HepG2 (cell line): ENCODE data around the gene SYTL1. TPM values are rescaled to one million over a fixed set of nuclear protein-coding genes. Genes with fewer than 3 reads are reported as not detected.

ENCODE experiments used
- ATAC-seq: fragments of 200-7000 bp; cut with Tn5 transposase; 3 replicates; pipeline ENCODE4 v1.9.1; 2020; ENCODE audit warnings: mild to moderate bottlenecking, moderate library complexity
- BruUV-seq: library from RNA; stranded (reverse); fragments of 400-500 nt; replicated peaks from 2 replicates; lab custom pipeline; 2021; lab: Mats Ljungman, UMichigan
- CTCF ChIA-PET: fragments of 300-600 bp; formaldehyde crosslinking; extraction: SDS; loops from one replicate; lab custom pipeline; 2021; ENCODE audit warnings: low total read pairs, inconsistent platforms, low intra/inter-chr PET ratio; lab: Yijun Ruan, JAX
- POLR2A ChIA-PET: fragments of 350-600 bp; sonication (Branson Sonifier 250); formaldehyde crosslinking; loops from one replicate; lab custom pipeline; 2020; ENCODE audit warnings: antibody characterized with exemption, inconsistent platforms; lab: Yijun Ruan, JAX
- DNase-seq: peaks from one replicate; pipeline ENCODE4 v3.0.0-alpha.2; 2015; ENCODE audit warnings: low spot score
- FAIRE-seq: peaks from 3 replicates; lab custom pipeline; 2011; peaks lifted over from hg19 to GRCh38; lab: Jason Lieb, UNC
- H2AFZ ChIP-seq: one replicate; pipeline ENCODE4 v1.6.1; 2011; ENCODE audit warnings: low read length, inconsistent platforms
- H3K27ac ChIP-seq: fragments of 300-600 bp; 3 replicates; pipeline ENCODE4 v1.8.0; 2011; ENCODE audit warnings: mixed run types, mild to moderate bottlenecking, mixed read lengths, low read length, inconsistent platforms; ENCODE audit not compliant: insufficient read depth; ENCODE audit errors: extremely low read length
- H3K27me3 ChIP-seq, 2 experiments: fragments of 200-600 bp in 1 of 2; 2 replicates in 1 of 2; 3 replicates in 1 of 2; pipeline versions ENCODE4 v1.6.0 to v1.8.0; 2011; ENCODE audit warnings: low read length in 2 of 2, mild to moderate bottlenecking in 2 of 2, moderate library complexity in 2 of 2, inconsistent platforms in 1 of 2; ENCODE audit not compliant: insufficient read depth in 2 of 2, control insufficient read depth in 1 of 2
- H3K36me3 ChIP-seq, 2 experiments: fragments of 200-600 bp in 1 of 2; replicated peaks in 1 of 2; 2 replicates in 1 of 2; 3 replicates in 1 of 2; pipeline versions ENCODE4 v1.5.1 to v1.8.0; 2011; ENCODE audit warnings: low read length in 2 of 2, inconsistent platforms in 1 of 2; ENCODE audit not compliant: insufficient read depth in 2 of 2, control insufficient read depth in 1 of 2
- H3K4me1 ChIP-seq: 2 replicates; pipeline ENCODE4 v1.5.1; 2012; ENCODE audit warnings: low read length, inconsistent platforms; ENCODE audit not compliant: insufficient read depth
- H3K4me2 ChIP-seq: 2 replicates; pipeline ENCODE4 v1.6.0; 2011; ENCODE audit warnings: low read depth, low read length, inconsistent platforms
- H3K4me3 ChIP-seq, 3 experiments: fragments of 200-600 bp in 1 of 3; sonication (generic), shearing (Covaris generic) in 1 of 3; replicated peaks in 1 of 3; 2 replicates each; pipeline ENCODE4 v1.5.1; 2011 to 2016; ENCODE audit warnings: low read length in 3 of 3, inconsistent platforms in 2 of 3, low read depth in 2 of 3, mild to moderate bottlenecking in 2 of 3, control low read depth in 1 of 3, mixed read lengths in 1 of 3; ENCODE audit not compliant: insufficient read depth in 1 of 3
- H3K79me2 ChIP-seq: one replicate; pipeline ENCODE4 v1.6.1; 2011; ENCODE audit warnings: low read length, inconsistent platforms; ENCODE audit not compliant: insufficient read depth
- H3K9ac ChIP-seq: 2 replicates; pipeline ENCODE4 v1.6.0; 2011; ENCODE audit warnings: mild to moderate bottlenecking, low read depth, low read length, inconsistent platforms; ENCODE audit not compliant: insufficient read depth
- H3K9me3 ChIP-seq: 2 replicates; pipeline ENCODE4 v1.5.1; 2012; ENCODE audit warnings: mild to moderate bottlenecking, low read length
- H4K20me1 ChIP-seq: 2 replicates; pipeline ENCODE4 v1.6.0; 2011; ENCODE audit warnings: inconsistent platforms, mild to moderate bottlenecking, low read length, moderate library complexity; ENCODE audit not compliant: insufficient read depth
- BHLHE40 ChIP-seq: IDR thresholded peaks from 2 replicates; pipeline ENCODE4 v1.6.1; 2011; ENCODE audit warnings: low read length, improper control_type of control experiment
- ETV5 ChIP-seq: IDR thresholded peaks from 2 replicates; pipeline ENCODE4 v1.6.1; 2018; ENCODE audit warnings: missing biosample characterization, missing genetic modification reagents, inconsistent platforms, borderline replicate concordance
- FOXC1 ChIP-seq: sonication (generic); formaldehyde crosslinking; IDR thresholded peaks from 2 replicates; pipeline ENCODE4 v1.8.0; 2022; ENCODE audit warnings: mild to moderate bottlenecking, missing genetic modification reagents, borderline replicate concordance
- HOXA3 ChIP-seq: sonication (generic); formaldehyde crosslinking; IDR thresholded peaks from 2 replicates; pipeline ENCODE4 v1.5.0; 2020; ENCODE audit warnings: missing genetic modification reagents
- KDM2A ChIP-seq: sonication (generic); formaldehyde crosslinking; IDR thresholded peaks from 2 replicates; pipeline ENCODE4 v1.4.0; 2020; ENCODE audit warnings: low read depth, missing genetic modification reagents, borderline replicate concordance
- MXI1 ChIP-seq: IDR thresholded peaks from 3 replicates; pipeline ENCODE4 v1.6.1; 2012; ENCODE audit warnings: low read depth, low read length, inconsistent platforms, borderline replicate concordance
- NFRKB ChIP-seq: fragments of 450-650 bp; IDR thresholded peaks from 2 replicates; pipeline ENCODE4 v1.6.1; 2017
- PHF21A ChIP-seq: sonication (generic); formaldehyde crosslinking; IDR thresholded peaks from 2 replicates; pipeline ENCODE4 v1.5.0; 2020; ENCODE audit warnings: mild to moderate bottlenecking, missing genetic modification reagents
- PHF8 ChIP-seq: sonication (generic); formaldehyde crosslinking; IDR thresholded peaks from 2 replicates; pipeline ENCODE4 v1.5.0; 2020; ENCODE audit warnings: missing genetic modification reagents
- RFX5 ChIP-seq: IDR thresholded peaks from 2 replicates; pipeline ENCODE4 v1.6.1; 2011; ENCODE audit warnings: low read depth, low read length, improper control_type of control experiment
- RFXAP ChIP-seq: sonication (generic); formaldehyde crosslinking; IDR thresholded peaks from 2 replicates; pipeline ENCODE4 v1.4.0; 2020; ENCODE audit warnings: missing genetic modification reagents, borderline replicate concordance
- SIN3A ChIP-seq: IDR thresholded peaks from 2 replicates; pipeline ENCODE4 v1.6.1; 2011; ENCODE audit warnings: low read depth, mild to moderate bottlenecking, control low read depth, low read length, borderline replicate concordance
- TBL1XR1 ChIP-seq: fragments of 150-350 bp; IDR thresholded peaks from 2 replicates; pipeline ENCODE4 v1.6.1; 2014; ENCODE audit warnings: borderline replicate concordance, low read length; ENCODE audit not compliant: partially characterized antibody
- U2AF2 ChIP-seq: fragments of 200-400 bp; formaldehyde crosslinking; IDR thresholded peaks from 2 replicates; pipeline ENCODE4 v1.6.1; 2017; ENCODE audit warnings: low read depth, mild to moderate bottlenecking, low read length
- ZFX ChIP-seq: sonication (generic); formaldehyde crosslinking; IDR thresholded peaks from 2 replicates; pipeline ENCODE4 v1.4.0; 2020; ENCODE audit warnings: mild to moderate bottlenecking, low read depth, missing genetic modification reagents, moderate library complexity
- ZFY ChIP-seq: sonication (generic); formaldehyde crosslinking; IDR thresholded peaks from 2 replicates; pipeline ENCODE4 v1.4.0; 2020; ENCODE audit warnings: missing genetic modification reagents
- WGBS: methylation state at CpG from one replicate; pipeline ENCODE4 v1.1.6; 2017; ENCODE audit warnings: low lambda C conversion rate; 5-methylcytosine and 5-hydroxymethylcytosine counted together
- in situ Hi-C: cut with HindIII; loops from 2 replicates; pipeline ENCODE4 v1.10.0; 2017; ENCODE audit warnings: low pct_unique_long_range_greater_than_20kb; ENCODE audit not compliant: extremely low pct_ligation_motif_present
- intact Hi-C: fragments of 100-400 bp; cut with micrococcal nuclease; formaldehyde crosslinking; loops from one replicate; pipeline ENCODE4 v1.10.0; 2022; ENCODE audit not compliant: unreplicated experiment
- polyA plus RNA-seq, 8 experiments: library from polyadenylated mRNA; depleted of rRNA in 3 of 8; stranded (reverse) in 7 of 8; unstranded in 1 of 8; fragments of >200 nt; fragmentation: Illumina TruSeq in 4 of 8; extraction: Trizol in 4 of 8; gene quantifications; 2 replicates each; pipeline versions ENCODE4 v1.2.1 to v1.2.3, GENCODE V29; 2011 to 2016; ENCODE audit warnings: low read depth in 4 of 8, missing spikeins in 1 of 8, mixed read lengths in 1 of 8; ENCODE audit not compliant: insufficient read depth in 1 of 8
- total RNA-seq, 5 experiments: library from RNA; depleted of rRNA; stranded (reverse); fragments of >200 nt; fragmentation: Illumina TruSeq; extraction: Trizol; gene quantifications; 2 replicates each; pipeline ENCODE4 v1.2.3, GENCODE V29; 2016; ENCODE audit warnings: low read depth in 1 of 5
- TF ChIP-seq, protein P1 (sequence below): sonication (generic); formaldehyde crosslinking; conservative IDR thresholded peaks from 2 replicates; pipeline ENCODE4 v1.8.0; 2022; ENCODE audit warnings: low read depth, missing genetic modification reagents
- TF ChIP-seq, protein P2 (sequence below): sonication (generic); formaldehyde crosslinking; IDR thresholded peaks from 2 replicates; pipeline ENCODE4 v1.4.0; 2020; ENCODE audit warnings: missing genetic modification reagents
- TF ChIP-seq, protein P3 (sequence below): conservative IDR thresholded peaks from 2 replicates; pipeline ENCODE4 v1.6.1; 2018; ENCODE audit warnings: missing genetic modification reagents

Gene SYTL1
- total and polyA plus RNA-seq, 2 of the 13 experiments (the other 11 are each of a cell fraction or from before 2014, with no cell fraction given), result 11.1 to 17.8 TPM

DNA sequence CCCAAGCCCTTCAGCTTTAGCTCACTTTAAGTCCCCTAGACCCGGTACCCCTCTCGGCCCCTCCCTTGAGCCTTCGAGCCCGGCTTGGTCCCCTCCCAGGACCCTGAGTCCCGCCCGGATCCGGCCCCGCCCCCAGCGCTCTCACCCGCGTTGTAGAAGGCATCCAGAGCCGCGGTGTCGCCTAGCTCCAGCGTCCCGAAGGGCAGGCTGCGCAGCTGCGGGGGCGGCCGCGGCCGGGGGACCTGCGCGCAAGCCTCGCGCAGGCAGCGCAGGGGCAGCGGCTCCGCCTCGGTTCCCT is 24.2 kb downstream of the SYTL1 start:
- no peak overlapping the region for H2AFZ ChIP-seq
- H3K9ac ChIP-seq, result peak overlapping the region; percentile 66; the same call in 1 of the 2 replicates
- peak overlapping the region; percentile 33 for H3K27ac ChIP-seq
- in situ Hi-C loops (no loop called here), intact Hi-C loops (no loop called here)
- peak overlapping the region; percentile 84 for H3K4me2 ChIP-seq
- no peaks in the 10 kb centered on the region for H3K9me3 ChIP-seq
- CTCF ChIA-PET, result interaction anchor here (1.1 kb wide), 1 partner anchor 22 kb away, joined by 3 read pairs; no protein-coding TSS in a partner anchor
- ATAC-seq (peak; percentile 64), DNase-seq (peak; percentile 52), FAIRE-seq (no peak)
- POLR2A ChIA-PET, result interaction anchor here (0.6 to 3.2 kb wide), 14 partner anchors 12 to 407 kb away, joined by 3 to 20 read pairs (median 4); partner anchors contain the start of genes FAM76A, IFI6, SLC9A1 and STX12
- peaks cover 2 to 16% of the 10 kb centered on the region in 2 experiments; a peak in 3 of 5 replicates for H3K27me3 ChIP-seq
- no peaks in the 10 kb centered on the region for H3K36me3 ChIP-seq
- no TSS peak for BruUV-seq
- no peaks in the 10 kb centered on the region for H3K79me2 ChIP-seq
- peaks cover 27% of the 10 kb centered on the region for H3K4me1 ChIP-seq
- no peaks in the 10 kb centered on the region for H4K20me1 ChIP-seq
- peak overlapping the region; percentile 64 to 84 (median 84); a peak in 5 of 6 replicates for H3K4me3 ChIP-seq
- 3% methylated on average over 10 of the region's 30 CpGs for WGBS
- TF ChIP-seq NFRKB (no peak), KDM2A (CRISPR knock-in tag) (no peak), SIN3A (peak; percentile 14; the same call in 1 of the 2 replicates), ETV5 (CRISPR knock-in tag) (0 out of 2 replicates have a peak, but pooled peaks have one; percentile 10), MXI1 (peak; percentile 49; the same call in 1 of the 3 replicates), BHLHE40 (0 out of 2 replicates have a peak, but pooled peaks have one; percentile 10), ZFX (0 out of 2 replicates have a peak, but pooled peaks have one; percentile 5), FOXC1 (CRISPR knock-in tag) (no peak), RFXAP (CRISPR knock-in tag) (0 out of 2 replicates have a peak, but pooled peaks have one; percentile 40), RFX5 (peak; percentile 65), U2AF2 (no peak), TBL1XR1 (no peak), HOXA3 (CRISPR knock-in tag) (no peak), ZFY (CRISPR knock-in tag) (peak; percentile 40; the same call in 1 of the 2 replicates), PHF8 (0 out of 2 replicates have a peak, but pooled peaks have one; percentile 23), PHF21A (CRISPR knock-in tag) (no peak)
- TF ChIP-seq, protein P1, sequence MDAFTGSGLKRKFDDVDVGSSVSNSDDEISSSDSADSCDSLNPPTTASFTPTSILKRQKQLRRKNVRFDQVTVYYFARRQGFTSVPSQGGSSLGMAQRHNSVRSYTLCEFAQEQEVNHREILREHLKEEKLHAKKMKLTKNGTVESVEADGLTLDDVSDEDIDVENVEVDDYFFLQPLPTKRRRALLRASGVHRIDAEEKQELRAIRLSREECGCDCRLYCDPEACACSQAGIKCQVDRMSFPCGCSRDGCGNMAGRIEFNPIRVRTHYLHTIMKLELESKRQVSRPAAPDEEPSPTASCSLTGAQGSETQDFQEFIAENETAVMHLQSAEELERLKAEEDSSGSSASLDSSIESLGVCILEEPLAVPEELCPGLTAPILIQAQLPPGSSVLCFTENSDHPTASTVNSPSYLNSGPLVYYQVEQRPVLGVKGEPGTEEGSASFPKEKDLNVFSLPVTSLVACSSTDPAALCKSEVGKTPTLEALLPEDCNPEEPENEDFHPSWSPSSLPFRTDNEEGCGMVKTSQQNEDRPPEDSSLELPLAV (CRISPR knock-in tag), result no peak
- TF ChIP-seq, protein P2, sequence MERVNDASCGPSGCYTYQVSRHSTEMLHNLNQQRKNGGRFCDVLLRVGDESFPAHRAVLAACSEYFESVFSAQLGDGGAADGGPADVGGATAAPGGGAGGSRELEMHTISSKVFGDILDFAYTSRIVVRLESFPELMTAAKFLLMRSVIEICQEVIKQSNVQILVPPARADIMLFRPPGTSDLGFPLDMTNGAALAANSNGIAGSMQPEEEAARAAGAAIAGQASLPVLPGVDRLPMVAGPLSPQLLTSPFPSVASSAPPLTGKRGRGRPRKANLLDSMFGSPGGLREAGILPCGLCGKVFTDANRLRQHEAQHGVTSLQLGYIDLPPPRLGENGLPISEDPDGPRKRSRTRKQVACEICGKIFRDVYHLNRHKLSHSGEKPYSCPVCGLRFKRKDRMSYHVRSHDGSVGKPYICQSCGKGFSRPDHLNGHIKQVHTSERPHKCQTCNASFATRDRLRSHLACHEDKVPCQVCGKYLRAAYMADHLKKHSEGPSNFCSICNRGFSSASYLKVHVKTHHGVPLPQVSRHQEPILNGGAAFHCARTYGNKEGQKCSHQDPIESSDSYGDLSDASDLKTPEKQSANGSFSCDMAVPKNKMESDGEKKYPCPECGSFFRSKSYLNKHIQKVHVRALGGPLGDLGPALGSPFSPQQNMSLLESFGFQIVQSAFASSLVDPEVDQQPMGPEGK (CRISPR knock-in tag), result peak; percentile 39; the same call in 1 of the 2 replicates
- TF ChIP-seq, protein P3, sequence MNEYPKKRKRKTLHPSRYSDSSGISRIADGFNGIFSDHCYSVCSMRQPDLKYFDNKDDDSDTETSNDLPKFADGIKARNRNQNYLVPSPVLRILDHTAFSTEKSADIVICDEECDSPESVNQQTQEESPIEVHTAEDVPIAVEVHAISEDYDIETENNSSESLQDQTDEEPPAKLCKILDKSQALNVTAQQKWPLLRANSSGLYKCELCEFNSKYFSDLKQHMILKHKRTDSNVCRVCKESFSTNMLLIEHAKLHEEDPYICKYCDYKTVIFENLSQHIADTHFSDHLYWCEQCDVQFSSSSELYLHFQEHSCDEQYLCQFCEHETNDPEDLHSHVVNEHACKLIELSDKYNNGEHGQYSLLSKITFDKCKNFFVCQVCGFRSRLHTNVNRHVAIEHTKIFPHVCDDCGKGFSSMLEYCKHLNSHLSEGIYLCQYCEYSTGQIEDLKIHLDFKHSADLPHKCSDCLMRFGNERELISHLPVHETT (CRISPR knock-in tag), result 0 out of 2 replicates have a peak, but pooled peaks have one; percentile 30
